ENCODE results near the gene AHSG. TPM values are rescaled to one million over a fixed set of nuclear protein-coding genes. Genes with fewer than 3 reads are reported as not detected.

AHSG gene
- total RNA-seq, 6 experiments from 2014 or later = not detected

GRCh38 chr3:186599785-186600166, 13.1 kb upstream of the AHSG start:
- DNase-seq = no peak
- peaks cover 18% of the 10 kb centered on the region for H3K27me3 Mint-ChIP-seq (ENCODE audit: insufficient read depth)
- no peak for TF ChIP-seq CTCF (IDR thresholded peaks at IDR 0.05)

GRCh38 chr3:186600896-186601295, 12.0 kb upstream of the AHSG start:
- Mint-ChIP-seq H3K9me3 (no peaks in the 10 kb centered on the region), H3K4me1 (ENCODE audit: low read depth) (peaks cover 14% of the 10 kb centered on the region), H3K27ac (no peak overlapping the region), H3K27me3 (ENCODE audit: insufficient read depth) (peaks cover 18% of the 10 kb centered on the region), H3K36me3 (ENCODE audit: low read depth) (no peaks in the 10 kb centered on the region), H3K4me3 (no peak overlapping the region)
- no peak for TF ChIP-seq CTCF (IDR thresholded peaks at IDR 0.05)
- no peak for DNase-seq

More at GRCh38 chr3:186599785-186600166, 13.1 kb upstream of the AHSG start:
- Mint-ChIP-seq H3K36me3 (ENCODE audit: low read depth) (no peaks in the 10 kb centered on the region), H3K9me3 (no peaks in the 10 kb centered on the region), H3K4me3 (no peak overlapping the region), H3K27ac (no peak overlapping the region), H3K4me1 (ENCODE audit: low read depth) (peaks cover 14% of the 10 kb centered on the region)

GRCh38 chr3:186603159-186603558, 9.7 kb upstream of the AHSG start:
- Mint-ChIP-seq H3K27me3 (ENCODE audit: insufficient read depth) (peaks cover 18% of the 10 kb centered on the region), H3K4me3 (no peak overlapping the region), H3K27ac (no peak overlapping the region), H3K9me3 (no peaks in the 10 kb centered on the region), H3K4me1 (ENCODE audit: low read depth) (peaks cover 6% of the 10 kb centered on the region), H3K36me3 (ENCODE audit: low read depth) (no peaks in the 10 kb centered on the region)
- TF ChIP-seq CTCF (IDR thresholded peaks at IDR 0.05) = no peak
- DNase-seq = no peak

GRCh38 chr3:186605078-186605477, 7.8 kb upstream of the AHSG start:
- no peaks in the 10 kb centered on the region for H3K9me3 Mint-ChIP-seq
- peaks cover 11% of the 10 kb centered on the region for H3K27me3 Mint-ChIP-seq (ENCODE audit: insufficient read depth)
- no peaks in the 10 kb centered on the region for H3K4me1 Mint-ChIP-seq (ENCODE audit: low read depth)
- no peak for DNase-seq
- no peak overlapping the region for H3K27ac Mint-ChIP-seq
- no peaks in the 10 kb centered on the region for H3K36me3 Mint-ChIP-seq (ENCODE audit: low read depth)
- TF ChIP-seq CTCF (IDR thresholded peaks at IDR 0.05) = no peak
- no peak overlapping the region for H3K4me3 Mint-ChIP-seq

GRCh38 chr3:186605561-186606545, 7.0 kb upstream of the AHSG start:
- no peak overlapping the region for H3K4me3 Mint-ChIP-seq
- DNase-seq = no peak
- H3K36me3 Mint-ChIP-seq (ENCODE audit: low read depth) = no peaks in the 10 kb centered on the region
- H3K27ac Mint-ChIP-seq = no peak overlapping the region
- TF ChIP-seq CTCF (IDR thresholded peaks at IDR 0.05) = no peak
- H3K4me1 Mint-ChIP-seq (ENCODE audit: low read depth) = no peaks in the 10 kb centered on the region
- peaks cover 14% of the 10 kb centered on the region for H3K27me3 Mint-ChIP-seq (ENCODE audit: insufficient read depth)
- no peaks in the 10 kb centered on the region for H3K9me3 Mint-ChIP-seq
